Esophagus muscularis mucosa (tissue), 4 donors: ENCODE measurements around the gene AP3D1. TPM values are rescaled to one million over a fixed set of nuclear protein-coding genes. Genes with fewer than 3 reads are reported as not detected.

Source experiments
- DNase-seq: peaks from one replicate; pipeline ENCODE4 v3.0.0-alpha.2; 2017; ENCODE audit errors: extremely low spot score
- H3K27ac ChIP-seq, 4 donors: fragments of 200-600 bp; sonication (generic); replicated peaks in 1 of 4; 1 replicate in 3 of 4; 2 replicates in 1 of 4; pipeline ENCODE4 v1.5.1; 2016 to 2019; ENCODE audit warnings: mild to moderate bottlenecking in 1 of 4
- H3K27me3 ChIP-seq, 4 donors: fragments of 200-600 bp; sonication (generic); one replicate each; pipeline versions ENCODE4 v1.5.1 to v1.6.0; 2016 to 2019
- H3K36me3 ChIP-seq, 4 donors: fragments of 200-600 bp; sonication (generic); one replicate each; pipeline ENCODE4 v1.5.1; 2016 to 2019
- H3K4me1 ChIP-seq, 4 donors: fragments of 200-600 bp; sonication (generic); one replicate each; pipeline ENCODE4 v1.5.1; 2016 to 2019
- H3K4me3 ChIP-seq, 4 donors: fragments of 200-600 bp; sonication (generic); 1 replicate in 2 of 4; 2 replicates in 2 of 4; pipeline ENCODE4 v1.5.1; 2016 to 2019; ENCODE audit warnings: mild to moderate bottlenecking in 4 of 4, moderate library complexity in 1 of 4
- H3K9me3 ChIP-seq, 4 donors: fragments of 200-600 bp; sonication (generic); 1 replicate in 3 of 4; 2 replicates in 1 of 4; pipeline ENCODE4 v1.5.1; 2016 to 2019
- CTCF ChIP-seq, 3 experiments: fragments of 200-600 bp in 2 of 3; fragments of 450-650 bp in 1 of 3; sonication (generic) in 2 of 3; IDR thresholded peaks; one replicate each; pipeline ENCODE4 v1.5.1; 2017 to 2019; ENCODE audit warnings: antibody characterized with exemption in 3 of 3, mild to moderate bottlenecking in 2 of 3, moderate library complexity in 1 of 3
- EP300 ChIP-seq: sonication (generic); formaldehyde crosslinking; IDR thresholded peaks from one replicate; pipeline ENCODE4 v1.6.1; 2017; ENCODE audit warnings: antibody characterized with exemption
- POLR2A ChIP-seq: fragments of 450-650 bp; IDR thresholded peaks from one replicate; pipeline ENCODE4 v1.6.1; 2017; ENCODE audit warnings: antibody characterized with exemption, moderate library complexity, mild to moderate bottlenecking, low read depth
- POLR2AphosphoS5 ChIP-seq, 2 donors: sonication (generic); formaldehyde crosslinking; IDR thresholded peaks; one replicate each; pipeline ENCODE4 v1.6.1; 2017; ENCODE audit warnings: antibody characterized with exemption in 2 of 2
- WGBS: methylation state at CpG from one replicate; pipeline ENCODE4 v1.1.5; 2018; 5-methylcytosine and 5-hydroxymethylcytosine counted together
- intact Hi-C: fragments of 100-400 bp; cut with DNase I; formaldehyde crosslinking; loops from one replicate; pipeline ENCODE4 v1.15.1; 2023
- total RNA-seq, 4 donors: library from RNA; depleted of rRNA; stranded (reverse); fragments of >200 nt; gene quantifications; one replicate each; pipeline versions ENCODE4 v1.1.0 to v1.2.1, GENCODE V29; 2016

The AP3D1 gene
- total RNA-seq, 4 donors from 2014 or later, result 76.0 to 156 (median 93.7) TPM

DNA sequence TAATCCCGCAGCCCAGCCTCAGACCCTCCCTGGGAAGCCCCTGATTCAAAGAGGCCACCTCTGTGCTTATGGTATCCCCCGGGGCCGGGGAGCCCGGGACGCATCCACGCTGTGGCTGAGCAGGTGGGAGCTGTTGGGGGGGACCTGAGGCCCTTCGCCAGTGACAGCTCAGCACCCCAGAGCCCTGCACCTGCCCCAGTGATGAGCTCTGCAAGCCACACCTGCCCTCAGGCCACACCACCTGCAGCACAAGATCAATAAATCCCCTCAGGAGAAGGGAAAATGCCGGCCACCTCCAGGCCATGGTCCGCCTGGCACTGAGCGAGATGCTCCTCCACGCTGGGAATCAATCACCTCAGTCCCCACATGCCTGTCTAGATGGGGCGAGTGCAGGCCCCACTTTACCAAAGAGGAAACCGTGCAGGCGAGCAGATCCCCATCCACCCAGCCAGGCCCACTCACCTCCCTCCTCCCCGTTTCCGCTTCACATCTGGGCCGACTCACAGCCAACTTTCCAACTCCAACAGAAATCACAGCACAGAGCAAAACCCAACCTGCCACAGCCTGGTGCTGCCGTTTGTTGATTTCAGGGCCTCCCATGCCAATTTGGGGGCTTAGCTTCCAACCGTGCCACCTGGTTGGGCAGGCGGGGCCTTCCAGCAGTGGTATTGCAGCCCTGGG lies 68.1 kb downstream of the AP3D1 start:
- peak overlapping the region in 2 of 4 donors; percentile 20 to 40 for H3K4me3 ChIP-seq
- H3K9me3 ChIP-seq, result no peaks in the 10 kb centered on the region
- TF ChIP-seq CTCF (IDR thresholded peaks at IDR 0.05) (no peak), POLR2AphosphoS5 (IDR thresholded peaks at IDR 0.05) (no peak)
- H3K36me3 ChIP-seq, result peaks cover 7 to 66% (median 49%) of the 10 kb centered on the region in 4 donors
- DNase-seq, result no peak
- 57% methylated on average over 16 of the region's 20 CpGs for WGBS
- peak overlapping the region; percentile 51 to 67 (median 54) for H3K27ac ChIP-seq
- H3K27me3 ChIP-seq, result no peaks in the 10 kb centered on the region
- intact Hi-C loops, result no loop called here
- H3K4me1 ChIP-seq, result peaks cover 12 to 82% (median 70%) of the 10 kb centered on the region in 4 donors

- no peaks in the 10 kb centered on the region for H3K27me3 ChIP-seq
- H3K4me3 ChIP-seq, result no peak overlapping the region
- intact Hi-C loops, result no loop called here
- H3K4me1 ChIP-seq, result peaks cover 12 to 70% (median 59%) of the 10 kb centered on the region in 4 donors
- no peak for TF ChIP-seq POLR2AphosphoS5 (IDR thresholded peaks at IDR 0.05)
- no peak for TF ChIP-seq EP300
- TF ChIP-seq POLR2A, result no peak
- TF ChIP-seq CTCF (IDR thresholded peaks at IDR 0.05), result no peak
- H3K27ac ChIP-seq, result peak overlapping the region; percentile 51 to 67 (median 54)
- H3K9me3 ChIP-seq, result no peaks in the 10 kb centered on the region
- H3K36me3 ChIP-seq, result peaks cover 19 to 78% (median 61%) of the 10 kb centered on the region in 4 donors
- DNase-seq, result no peak
- 81% methylated on average over 19 of the region's 30 CpGs for WGBS
Measured at GRCh38 chr19:2081873-2082810, 69.2 kb downstream of the AP3D1 start.

DNA sequence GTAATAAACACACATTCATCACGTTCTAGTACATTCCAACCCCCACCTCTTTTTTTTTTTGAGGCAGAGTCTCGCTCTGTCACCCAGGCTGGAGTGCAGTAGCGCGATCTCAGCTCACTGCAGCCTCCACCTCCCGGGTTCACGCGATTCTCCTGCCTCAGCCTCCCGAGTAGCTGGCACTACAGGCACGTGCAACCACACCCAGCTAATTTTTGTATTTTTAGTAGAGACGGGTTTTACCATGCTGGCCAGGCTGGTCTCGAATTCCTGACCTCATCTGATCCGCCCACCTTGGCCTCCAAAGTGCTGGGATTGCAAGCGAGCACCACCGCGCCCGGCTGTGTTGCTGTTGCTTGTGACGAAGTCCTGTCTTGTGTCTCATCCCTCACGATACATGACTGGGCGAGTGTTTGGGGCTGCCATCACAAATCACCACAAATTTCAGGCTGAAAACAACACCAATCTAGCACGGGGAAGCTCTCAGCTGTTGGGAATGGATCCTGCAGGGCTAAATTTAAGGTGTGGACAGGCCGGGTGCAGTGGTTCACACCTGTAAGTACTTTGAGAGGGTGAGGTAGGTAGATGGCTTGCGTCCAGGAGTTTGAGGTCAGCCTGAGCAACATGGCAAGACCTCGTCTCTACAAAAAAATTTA lies 70.9 kb downstream of the AP3D1 start:
- no peak for TF ChIP-seq EP300
- no peak for TF ChIP-seq POLR2AphosphoS5 (IDR thresholded peaks at IDR 0.05)
- no peak for TF ChIP-seq POLR2A
- TF ChIP-seq CTCF (IDR thresholded peaks at IDR 0.05), result no peak
- Histone ChIP-seq H3K9me3 (no peaks in the 10 kb centered on the region), H3K36me3 (peaks cover 36 to 95% (median 77%) of the 10 kb centered on the region in 4 donors), H3K27ac (peak overlapping the region in 1 of 4 donors; percentile 67), H3K4me3 (no peak overlapping the region), H3K4me1 (peaks cover 12 to 53% (median 42%) of the 10 kb centered on the region in 4 donors), H3K27me3 (no peaks in the 10 kb centered on the region)
- WGBS, result 80% methylated on average over 23 of the region's 23 CpGs
- DNase-seq, result no peak
- intact Hi-C loops, result no loop called here

DNA sequence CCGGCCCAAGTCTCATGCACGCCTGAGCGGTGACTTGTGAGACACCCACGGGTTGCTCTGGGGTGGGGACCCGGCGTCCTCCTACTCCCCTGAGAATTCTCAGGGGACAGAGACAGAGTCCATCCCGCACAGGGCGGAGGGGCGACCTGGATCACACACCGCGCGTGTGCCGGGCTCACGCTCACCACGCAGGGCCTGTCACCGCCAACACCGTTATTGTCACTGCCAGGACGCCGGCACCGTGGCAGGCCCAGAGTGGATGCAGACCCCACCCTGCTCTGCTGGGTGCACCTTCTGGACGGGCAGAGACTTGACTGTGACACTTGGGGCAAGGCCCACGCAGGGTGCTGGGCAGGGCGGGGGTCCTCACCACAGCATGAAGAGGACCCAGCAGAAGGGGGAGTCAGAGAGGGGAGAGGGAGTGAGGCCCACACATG lies 71.5 kb downstream of the AP3D1 start:
- TF ChIP-seq POLR2A (no peak), EP300 (no peak), CTCF (IDR thresholded peaks at IDR 0.05) (no peak)
- peaks cover 8 to 51% (median 40%) of the 10 kb centered on the region in 4 donors for H3K4me1 ChIP-seq
- WGBS, result 86% methylated on average over 17 of the region's 23 CpGs
- H3K27ac ChIP-seq, result peak overlapping the region in 1 of 4 donors; percentile 67
- no peak for DNase-seq
- H3K27me3 ChIP-seq, result no peaks in the 10 kb centered on the region
- intact Hi-C loops, result no loop called here
- no peak overlapping the region for H3K4me3 ChIP-seq
- H3K36me3 ChIP-seq, result peaks cover 42 to 98% (median 82%) of the 10 kb centered on the region in 4 donors
- H3K9me3 ChIP-seq, result no peaks in the 10 kb centered on the region
